ENCODE measurements around the gene TUBA4A. TPM values are rescaled to one million over a fixed set of nuclear protein-coding genes. Genes with fewer than 3 reads are reported as not detected.

The TUBA4A gene
- total and polyA plus RNA-seq, 2 of the 4 experiments (the other 2 are of a cell fraction) = 21.9 to 35.6 TPM

GRCh38 chr2:219213486-219214071, 40.1 kb downstream of the TUBA4A start:
- Histone ChIP-seq H3K9me3 (ENCODE audit: control insufficient read depth, insufficient read depth, low read length) (no peaks in the 10 kb centered on the region), H3K4me3 (ENCODE audit: insufficient read depth, low read depth, low read length) (no peak overlapping the region), H2AFZ (replicated peaks; ENCODE audit: low read length, poor library complexity) (no peak overlapping the region), H3K4me2 (ENCODE audit: low read depth, low read length) (no peak overlapping the region), H2BK20ac (ENCODE audit: low read depth, low read length) (no peak overlapping the region), H2BK120ac (ENCODE audit: low read depth, low read length) (no peak overlapping the region), H3K14ac (replicated peaks; ENCODE audit: low read depth, low read length) (no peak overlapping the region), H3K27me3 (ENCODE audit: control insufficient read depth, insufficient read depth, low read length) (no peaks in the 10 kb centered on the region), H3K36me3 (ENCODE audit: control insufficient read depth, insufficient read depth, low read length) (peaks cover 57% of the 10 kb centered on the region), H2AK5ac (ENCODE audit: low read depth, low read length) (no peak overlapping the region), H3K79me1 (ENCODE audit: low read depth in 1 of 2, low read length in 2 of 2) (peaks cover 8 to 26% of the 10 kb centered on the region in 2 experiments; a peak in 3 of 4 replicates), H3K23ac (ENCODE audit: low read depth, low read length) (no peak overlapping the region), H3K4me1 (ENCODE audit: control insufficient read depth, insufficient read depth, low read length) (no peaks in the 10 kb centered on the region), H3K4ac (ENCODE audit: low read depth, low read length) (no peak overlapping the region), H2BK5ac (ENCODE audit: low read depth, low read length, poor library complexity, severe bottlenecking) (no peak overlapping the region), H3K9ac (ENCODE audit: low read depth, low read length) (no peak overlapping the region), H3K18ac (ENCODE audit: low read depth, low read length) (no peak overlapping the region), H3K56ac (ENCODE audit: extremely low read depth, insufficient read depth, low read length) (no peak overlapping the region), H2AK9ac (replicated peaks; ENCODE audit: low read depth, low read length, poor library complexity) (peak overlapping the region; percentile 12), H4K20me1 (ENCODE audit: insufficient read depth, low read length) (peaks cover 11% of the 10 kb centered on the region), H4K8ac (ENCODE audit: low read depth in 2 of 2, low read length in 2 of 2) (no peak overlapping the region), H3K9me1 (ENCODE audit: insufficient read depth, low read length) (peaks cover 6% of the 10 kb centered on the region), H4K91ac (ENCODE audit: insufficient read depth, low read depth, low read length) (no peak overlapping the region), H4K5ac (ENCODE audit: low read depth, low read length) (no peak overlapping the region), H2BK15ac (ENCODE audit: low read depth, low read length) (no peak overlapping the region), H3K27ac (ENCODE audit: insufficient read depth, low read length) (no peak overlapping the region)
- ChIA-PET POLR2A (ENCODE audit: unreplicated experiment) (no interaction called here), CTCF (no interaction called here)
- BruUV-seq (replicated peaks) = no TSS peak
- in situ Hi-C loops (cut with MboI; ENCODE audit: low sequenced_read_pairs) (no loop called here), intact Hi-C loops (cut with micrococcal nuclease) (no loop called here), dilution Hi-C loops (cut with HindIII; ENCODE audit: low sequenced_read_pairs, unreplicated experiment) (no loop called here)
- DNase-seq (no peak), ATAC-seq (ENCODE audit: low read depth) (no peak)
- whole genome bisulfite sequencing, 2 experiments (ENCODE audit: extremely low coverage in 2 of 2, insufficient read length in 1 of 2) = 89% methylated on average over 1 of the region's 10 CpGs; no CpG with 5 or more reads in 1 of the 2 experiments
- no peak for TF ChIP-seq CEBPB (IDR thresholded peaks at IDR 0.05; ENCODE audit: low read depth, low read length)
- TF ChIP-seq CHD1 (IDR thresholded peaks at IDR 0.05; ENCODE audit: low read depth, low read length) = no peak
- TF ChIP-seq RCOR1 (IDR thresholded peaks at IDR 0.05; ENCODE audit: insufficient replicate concordance, low read length) = no peak
- no peak for TF ChIP-seq BHLHE40 (IDR thresholded peaks at IDR 0.05; ENCODE audit: low read depth, low read length)
- no peak for TF ChIP-seq SMC3 (IDR thresholded peaks at IDR 0.05; ENCODE audit: low read depth, low read length)
- TF ChIP-seq POLR2A (IDR thresholded peaks at IDR 0.05; ENCODE audit: low read depth, low read length) = no peak
- no peak for TF ChIP-seq NFE2L2 (IDR thresholded peaks at IDR 0.05; ENCODE audit: low read depth, low read length)
- TF ChIP-seq MXI1 (IDR thresholded peaks at IDR 0.05; ENCODE audit: borderline replicate concordance, low read depth, low read length) = no peak
- TF ChIP-seq RAD21 (IDR thresholded peaks at IDR 0.05; ENCODE audit: low read length) = no peak
- TF ChIP-seq ELK1 (IDR thresholded peaks at IDR 0.05; ENCODE audit: borderline replicate concordance, low read depth, low read length) = no peak
- TF ChIP-seq FOS (IDR thresholded peaks at IDR 0.05; ENCODE audit: low read depth, low read length) = no peak
- no peak for TF ChIP-seq USF2 (IDR thresholded peaks at IDR 0.05; ENCODE audit: low read depth, low read length)
- TF ChIP-seq CTCF (conservative IDR thresholded peaks at IDR 0.05; ENCODE audit: low read depth, low read length) = no peak
- TF ChIP-seq MAFK (IDR thresholded peaks at IDR 0.05; ENCODE audit: low read depth, low read length) = no peak
- TF ChIP-seq MAZ (IDR thresholded peaks at IDR 0.05; ENCODE audit: borderline replicate concordance, low read depth, low read length) = no peak
- TF ChIP-seq RFX5 (IDR thresholded peaks at IDR 0.05; ENCODE audit: low read depth, low read length) = no peak

Measured in IMR-90 (cell line).